Putamen (tissue), 1 donor: Measurements from ENCODE around the gene PCDH7.

Experiments used
- DNase-seq: peaks from one replicate; pipeline ENCODE4 v3.0.0-alpha.2; 2016; ENCODE audit warnings: low spot score

The PCDH7 gene, protein sequence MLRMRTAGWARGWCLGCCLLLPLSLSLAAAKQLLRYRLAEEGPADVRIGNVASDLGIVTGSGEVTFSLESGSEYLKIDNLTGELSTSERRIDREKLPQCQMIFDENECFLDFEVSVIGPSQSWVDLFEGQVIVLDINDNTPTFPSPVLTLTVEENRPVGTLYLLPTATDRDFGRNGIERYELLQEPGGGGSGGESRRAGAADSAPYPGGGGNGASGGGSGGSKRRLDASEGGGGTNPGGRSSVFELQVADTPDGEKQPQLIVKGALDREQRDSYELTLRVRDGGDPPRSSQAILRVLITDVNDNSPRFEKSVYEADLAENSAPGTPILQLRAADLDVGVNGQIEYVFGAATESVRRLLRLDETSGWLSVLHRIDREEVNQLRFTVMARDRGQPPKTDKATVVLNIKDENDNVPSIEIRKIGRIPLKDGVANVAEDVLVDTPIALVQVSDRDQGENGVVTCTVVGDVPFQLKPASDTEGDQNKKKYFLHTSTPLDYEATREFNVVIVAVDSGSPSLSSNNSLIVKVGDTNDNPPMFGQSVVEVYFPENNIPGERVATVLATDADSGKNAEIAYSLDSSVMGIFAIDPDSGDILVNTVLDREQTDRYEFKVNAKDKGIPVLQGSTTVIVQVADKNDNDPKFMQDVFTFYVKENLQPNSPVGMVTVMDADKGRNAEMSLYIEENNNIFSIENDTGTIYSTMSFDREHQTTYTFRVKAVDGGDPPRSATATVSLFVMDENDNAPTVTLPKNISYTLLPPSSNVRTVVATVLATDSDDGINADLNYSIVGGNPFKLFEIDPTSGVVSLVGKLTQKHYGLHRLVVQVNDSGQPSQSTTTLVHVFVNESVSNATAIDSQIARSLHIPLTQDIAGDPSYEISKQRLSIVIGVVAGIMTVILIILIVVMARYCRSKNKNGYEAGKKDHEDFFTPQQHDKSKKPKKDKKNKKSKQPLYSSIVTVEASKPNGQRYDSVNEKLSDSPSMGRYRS (N-terminal part only)

DNA sequence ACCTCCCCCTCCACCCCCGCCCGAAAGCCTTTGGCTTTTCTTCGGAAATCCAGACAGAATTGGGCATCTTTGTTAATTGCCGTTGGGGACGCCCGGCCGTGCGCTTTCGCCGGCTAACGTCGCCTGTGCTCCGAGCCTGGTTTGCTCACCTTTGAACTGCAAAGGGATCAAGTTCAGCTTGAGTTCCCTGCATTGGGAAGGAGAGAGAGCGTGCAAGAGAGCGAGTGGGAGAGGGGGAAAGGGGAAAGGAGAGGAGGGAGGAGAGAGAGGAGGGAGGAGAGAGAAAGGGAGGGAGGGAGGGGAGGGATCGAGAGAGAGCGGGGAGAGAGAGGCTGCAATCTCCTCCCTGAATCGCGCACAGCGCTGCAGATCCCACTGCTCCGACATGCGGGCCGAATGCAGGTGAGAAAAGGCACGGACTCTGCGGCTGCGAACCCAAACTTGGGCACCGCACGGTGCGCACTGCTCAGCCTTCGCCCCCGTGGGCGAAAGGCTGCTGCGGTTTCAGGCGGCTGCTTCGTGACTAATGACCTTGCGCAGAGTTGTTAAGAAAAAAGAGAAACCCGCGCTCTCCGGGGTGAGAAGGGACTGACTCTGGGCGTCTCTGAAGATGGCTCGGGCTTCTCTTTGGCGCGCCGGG lies at the start of gene PCDH7:
Gene PCDH7 (plus strand): TSS at position 349 of the 640 bp plus-strand sequence. CDS start 1,054 bp downstream, outside the sequence.
- peak; percentile 78 for DNase-seq

DNA sequence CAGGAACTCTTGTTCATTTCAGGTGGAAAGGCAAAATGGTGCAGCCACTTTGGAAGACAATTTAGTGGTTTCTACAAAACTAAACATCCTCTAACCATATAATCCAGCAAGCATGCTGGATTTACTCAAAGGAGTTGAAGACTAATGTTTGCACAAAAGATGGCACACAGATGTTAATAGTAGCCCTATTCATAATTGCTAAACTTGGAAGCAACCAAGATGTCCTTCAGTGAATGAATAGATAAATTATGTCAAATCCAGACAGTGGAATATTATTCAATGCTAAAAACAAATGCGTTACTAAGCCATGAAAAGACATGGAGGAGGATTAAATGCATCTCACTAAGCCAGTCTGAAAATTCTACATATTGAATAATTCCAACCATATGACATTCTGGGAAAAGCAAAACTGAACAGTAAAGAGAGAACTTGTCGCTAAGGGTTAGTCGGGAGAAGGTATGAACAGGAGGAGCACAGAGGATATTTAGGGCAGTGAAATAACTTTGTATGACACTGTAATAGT lies 48.2 kb upstream of the PCDH7 start:
- DNase-seq = no peak

DNA sequence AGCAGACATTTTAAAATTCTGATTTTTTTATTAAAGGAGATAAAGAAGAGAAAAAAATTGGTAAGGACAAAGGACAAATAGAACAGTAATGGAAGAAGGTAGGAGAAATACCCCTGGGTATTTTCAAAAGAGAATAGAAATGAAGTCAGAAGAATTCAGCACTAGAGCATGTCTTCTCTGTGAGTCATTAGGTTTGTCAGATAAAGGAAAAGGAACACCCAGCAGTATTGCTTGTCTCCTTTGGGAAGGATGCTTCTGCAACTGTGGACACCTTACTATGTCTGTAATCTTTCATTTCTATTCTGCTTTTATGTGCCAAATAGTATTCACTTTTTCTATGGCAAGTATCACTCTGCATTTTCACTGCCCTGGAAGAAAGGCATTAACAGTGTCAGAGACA lies 24.0 kb upstream of the PCDH7 start:
- DNase-seq = no peak

DNA sequence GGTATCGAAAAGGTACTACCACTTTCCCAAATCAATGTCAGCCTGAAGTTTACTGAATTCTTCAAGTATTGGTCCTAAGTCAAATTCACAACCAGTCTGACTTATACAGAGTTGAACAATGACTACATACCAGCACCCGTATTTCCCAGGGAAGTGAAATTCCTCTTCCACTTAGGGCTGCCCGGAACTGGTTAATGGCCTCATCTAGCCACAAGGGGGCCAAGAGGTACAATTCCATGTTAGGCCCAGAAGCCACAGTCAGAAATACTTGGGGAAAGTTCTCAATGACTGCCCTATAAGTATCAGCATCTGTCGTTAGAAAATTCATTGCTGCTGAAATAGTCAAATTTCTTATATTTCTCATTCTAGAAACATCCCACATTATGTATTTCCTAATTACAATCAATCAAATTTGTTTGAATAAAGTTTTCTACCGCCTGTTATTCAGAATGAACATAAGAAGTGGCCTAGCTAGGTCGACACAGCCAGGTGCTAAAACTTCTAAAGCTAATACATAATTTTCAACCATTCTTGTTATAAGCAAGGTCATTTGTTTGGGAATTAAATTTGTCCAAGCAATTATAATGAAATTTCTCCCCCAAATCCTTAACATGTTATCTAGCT lies 5.6 kb upstream of the PCDH7 start:
- DNase-seq = no peak

DNA sequence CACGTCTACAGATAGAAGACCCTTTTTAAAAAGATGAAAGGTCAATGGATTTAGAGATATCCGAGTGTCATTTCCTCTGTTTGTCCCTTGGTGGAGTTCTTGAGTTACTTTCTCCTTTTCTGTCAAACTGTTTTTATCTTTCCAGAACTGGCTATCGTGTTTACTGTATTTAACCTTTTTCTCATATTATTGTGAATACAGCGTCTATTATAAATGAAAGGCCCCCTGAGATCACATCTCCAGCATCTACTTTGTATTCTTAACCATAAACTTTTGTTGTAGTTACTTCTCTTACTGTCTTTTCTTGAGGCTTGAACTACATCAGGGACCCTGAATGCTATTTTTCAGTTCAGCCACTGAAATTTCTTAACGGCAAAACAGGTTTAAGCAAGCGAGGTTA lies 4.0 kb upstream of the PCDH7 start:
- no peak for DNase-seq

DNA sequence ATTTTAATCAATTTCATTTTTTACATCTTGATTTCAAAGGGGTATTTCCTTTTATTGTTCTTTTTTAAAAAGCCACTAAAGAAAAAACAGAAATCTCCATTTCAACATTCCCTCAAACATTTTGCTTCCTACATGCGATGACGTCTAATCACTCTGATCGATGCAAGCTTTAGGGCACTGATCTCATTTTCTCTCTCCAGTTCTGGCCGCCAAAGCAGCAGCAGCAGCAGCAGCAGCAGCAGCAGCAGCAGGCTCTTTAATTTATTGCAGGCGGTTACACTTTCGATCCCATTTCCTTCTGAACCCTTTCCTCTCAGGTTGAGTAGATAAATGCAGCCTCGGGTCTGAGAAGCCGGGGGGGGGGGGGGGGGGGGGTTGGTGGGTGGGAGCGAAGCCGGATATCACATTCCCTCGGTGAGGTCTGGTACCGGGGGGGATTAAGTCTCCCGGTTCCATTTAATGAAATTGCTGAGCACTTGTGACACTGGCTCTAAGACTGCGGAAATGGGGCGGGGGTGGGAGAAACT lies 3.4 kb upstream of the PCDH7 start:
- no peak for DNase-seq

DNA sequence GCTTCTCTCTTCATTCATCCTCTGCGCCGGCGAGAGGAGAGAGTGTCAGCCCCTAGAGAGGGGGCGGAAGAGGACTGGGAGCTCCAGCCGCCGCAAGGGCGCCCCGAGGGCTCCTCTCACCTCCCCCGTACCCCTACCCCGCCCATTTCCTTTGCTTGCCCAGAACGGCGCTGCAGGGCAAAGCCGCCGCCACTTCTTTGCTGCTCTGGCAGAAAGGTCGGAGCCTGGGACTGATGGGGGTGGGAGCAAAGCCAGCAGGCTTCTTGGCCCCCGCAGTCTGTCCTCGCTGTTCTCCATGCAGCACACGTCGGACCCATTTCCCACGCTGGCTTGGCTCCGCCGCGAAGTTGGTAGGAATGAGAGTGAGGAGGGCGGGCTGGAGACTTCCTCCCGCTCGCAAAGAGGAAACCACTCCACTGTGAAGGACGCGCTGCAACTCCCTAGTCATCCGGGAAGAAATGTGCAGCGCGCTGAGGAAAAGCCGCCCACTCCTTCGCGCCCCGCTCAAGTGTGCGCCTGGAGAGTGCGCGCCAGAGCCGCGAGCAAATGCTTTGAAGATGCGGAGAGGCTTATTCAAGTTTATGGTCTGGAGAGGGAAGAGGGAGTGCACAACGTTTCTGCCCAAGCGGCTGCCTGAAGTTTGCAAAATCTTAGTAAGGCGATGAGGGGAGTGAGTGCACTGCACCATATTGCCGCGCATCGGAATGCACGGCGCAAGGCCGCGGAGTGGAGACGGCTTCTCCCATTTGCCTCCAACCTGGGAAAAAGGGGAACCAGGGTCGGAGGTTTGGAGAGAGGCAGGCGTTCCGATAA lies 2.8 kb upstream of the PCDH7 start:
- peak; percentile 79 for DNase-seq

DNA sequence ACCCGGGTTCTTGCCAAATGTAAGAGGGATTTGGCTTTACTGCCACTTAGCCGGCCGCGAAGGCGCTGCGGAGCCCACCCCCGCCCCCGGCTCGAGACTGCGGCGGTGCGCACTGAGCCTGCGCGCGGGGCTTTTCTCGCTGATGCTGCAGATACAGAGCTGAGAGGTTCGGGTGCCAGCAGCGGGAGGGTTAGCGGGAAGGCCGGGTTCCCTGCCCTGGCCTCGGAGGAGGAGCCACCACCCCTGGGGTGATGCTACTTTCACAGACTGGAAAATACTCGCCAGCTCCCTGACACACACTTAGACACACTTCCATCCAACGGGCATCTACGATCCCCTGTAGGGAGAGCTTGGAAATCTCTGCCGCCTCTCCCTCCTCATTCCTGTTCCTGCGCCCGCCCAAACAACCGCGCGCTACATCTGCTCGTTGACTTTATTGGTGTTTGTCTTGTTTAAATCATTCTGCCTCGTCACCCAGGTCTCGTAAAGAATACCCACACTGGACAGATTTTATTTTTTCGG lies 2.1 kb upstream of the PCDH7 start:
- peak; percentile 70 for DNase-seq

DNA sequence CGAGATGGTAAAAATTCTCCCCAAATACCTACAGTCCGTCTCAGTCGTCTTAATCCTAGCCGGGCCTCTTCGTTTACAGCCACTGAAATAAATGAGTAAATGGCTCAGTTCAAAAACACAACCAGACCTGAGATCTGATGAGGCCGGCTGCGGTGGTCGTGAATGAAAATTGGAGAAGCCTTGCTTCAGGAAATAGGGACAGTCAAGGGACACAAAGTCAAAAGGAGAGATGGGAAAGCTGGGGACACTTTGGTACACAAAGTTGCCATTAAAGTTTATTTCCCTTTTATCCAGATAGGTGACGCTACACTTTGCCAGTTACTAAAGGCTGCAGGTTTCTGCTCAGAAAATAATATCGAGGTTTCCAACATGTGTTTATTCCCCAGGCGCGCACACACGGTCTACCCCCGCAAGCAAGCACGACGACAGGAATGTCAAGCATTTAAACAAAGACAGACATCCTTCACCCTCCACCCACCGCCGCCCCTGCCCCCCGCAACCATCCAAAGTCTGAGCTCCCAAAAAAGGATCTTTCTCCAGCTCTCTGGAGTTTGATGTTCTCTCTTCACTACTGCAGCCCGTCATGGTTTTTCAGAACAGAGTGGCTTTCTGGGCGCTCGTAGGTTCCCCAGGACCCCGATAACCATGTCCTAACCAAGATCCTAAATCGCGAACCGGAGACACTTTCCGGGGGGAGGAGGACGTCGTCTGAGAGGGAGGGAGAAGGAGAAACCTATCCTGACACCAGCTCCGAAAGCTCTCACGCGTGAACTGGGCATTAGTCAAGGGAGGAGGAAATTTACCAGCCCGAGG lies 1.3 kb upstream of the PCDH7 start:
- no peak for DNase-seq

DNA sequence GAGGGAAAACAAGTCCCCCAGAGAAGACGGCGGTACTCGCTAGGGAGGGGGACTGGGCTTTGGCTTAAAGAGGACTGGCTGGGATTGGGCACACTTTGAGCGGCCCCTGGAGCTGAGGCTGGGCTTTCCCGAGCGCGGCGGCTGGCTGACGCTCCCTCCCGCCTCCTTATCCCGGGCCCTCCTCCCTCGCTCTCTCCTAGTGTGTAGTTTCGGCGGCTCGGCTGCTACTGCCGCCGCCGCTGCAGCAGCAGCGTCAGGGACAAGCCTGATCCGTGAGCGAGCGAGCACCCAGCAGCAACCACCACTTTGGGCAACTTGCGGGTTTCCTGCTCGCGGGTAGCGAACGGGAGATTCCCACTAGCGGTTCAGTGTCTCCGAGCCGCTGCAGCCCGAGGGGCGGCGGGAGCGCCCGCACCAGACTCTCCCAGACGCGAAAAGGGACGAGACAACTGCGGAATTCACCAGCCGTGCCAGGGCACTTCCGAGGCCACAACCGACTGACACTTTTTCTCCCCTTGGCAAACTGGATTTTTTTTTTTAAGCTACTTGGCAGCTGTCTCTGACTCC lies 632 bp upstream of the PCDH7 start:
- no peak for DNase-seq

DNA sequence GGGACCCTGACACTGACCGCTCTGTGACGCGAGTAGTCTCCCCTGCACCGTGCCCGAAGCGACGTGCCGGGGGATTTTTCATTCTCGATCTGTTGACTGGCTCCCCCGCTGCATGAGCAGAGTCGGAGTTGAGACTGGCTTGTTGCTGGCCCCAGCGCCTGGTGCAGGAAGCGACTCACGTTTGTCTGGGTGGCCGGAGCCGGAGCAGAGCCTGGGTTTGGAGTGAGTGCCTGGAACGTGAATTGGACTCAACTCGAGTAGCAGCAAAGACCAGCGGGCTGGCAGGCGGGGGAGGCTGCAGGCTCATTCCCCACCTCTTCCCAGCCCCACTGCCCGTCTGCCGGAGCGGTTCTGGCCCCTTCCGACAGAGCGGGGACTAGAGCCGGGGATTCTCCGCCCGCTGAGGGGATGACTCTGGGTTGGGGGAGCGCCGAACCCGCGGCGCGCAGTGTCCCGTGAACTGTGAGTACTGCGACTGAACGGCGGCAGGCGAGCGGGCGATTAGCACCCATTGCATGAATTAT lies 554 bp downstream of the PCDH7 start:
- DNase-seq = no peak

DNA sequence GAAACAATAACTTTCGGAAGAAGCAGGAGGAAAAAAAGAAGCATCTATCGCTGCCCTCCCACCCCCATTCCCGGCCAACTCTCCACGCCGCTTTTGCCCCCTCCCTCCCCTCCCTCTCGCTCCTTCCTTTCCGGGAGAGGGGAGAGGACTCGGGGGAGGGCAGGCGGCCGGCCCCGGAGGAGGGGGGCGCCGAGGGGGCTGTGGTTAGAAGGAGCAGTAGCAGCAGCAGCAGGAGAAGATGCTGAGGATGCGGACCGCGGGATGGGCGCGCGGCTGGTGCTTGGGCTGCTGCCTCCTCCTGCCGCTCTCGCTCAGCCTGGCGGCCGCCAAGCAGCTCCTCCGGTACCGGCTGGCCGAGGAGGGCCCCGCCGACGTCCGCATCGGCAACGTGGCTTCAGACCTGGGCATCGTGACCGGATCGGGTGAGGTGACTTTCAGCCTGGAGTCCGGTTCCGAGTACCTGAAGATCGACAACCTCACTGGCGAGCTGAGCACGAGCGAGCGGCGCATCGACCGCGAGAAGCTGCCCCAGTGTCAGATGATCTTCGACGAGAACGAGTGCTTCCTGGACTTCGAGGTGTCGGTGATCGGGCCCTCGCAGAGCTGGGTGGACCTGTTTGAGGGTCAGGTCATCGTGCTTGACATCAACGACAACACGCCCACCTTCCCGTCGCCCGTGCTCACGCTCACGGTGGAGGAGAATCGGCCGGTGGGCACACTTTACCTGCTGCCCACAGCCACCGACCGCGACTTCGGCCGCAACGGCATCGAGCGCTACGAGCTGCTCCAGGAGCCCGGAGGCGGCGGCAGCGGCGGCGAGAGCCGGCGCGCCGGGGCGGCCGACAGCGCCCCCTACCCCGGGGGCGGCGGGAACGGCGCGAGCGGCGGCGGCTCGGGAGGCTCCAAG lies 1.3 kb downstream of the PCDH7 start:
- no peak for DNase-seq

DNA sequence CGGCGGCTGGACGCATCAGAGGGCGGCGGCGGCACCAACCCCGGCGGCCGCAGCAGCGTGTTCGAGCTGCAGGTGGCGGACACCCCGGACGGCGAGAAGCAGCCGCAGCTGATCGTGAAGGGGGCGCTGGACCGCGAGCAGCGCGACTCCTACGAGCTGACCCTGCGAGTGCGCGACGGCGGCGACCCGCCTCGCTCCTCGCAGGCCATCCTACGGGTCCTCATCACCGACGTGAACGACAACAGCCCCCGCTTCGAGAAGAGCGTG lies 1.9 kb downstream of the PCDH7 start:
- DNase-seq = no peak

DNA sequence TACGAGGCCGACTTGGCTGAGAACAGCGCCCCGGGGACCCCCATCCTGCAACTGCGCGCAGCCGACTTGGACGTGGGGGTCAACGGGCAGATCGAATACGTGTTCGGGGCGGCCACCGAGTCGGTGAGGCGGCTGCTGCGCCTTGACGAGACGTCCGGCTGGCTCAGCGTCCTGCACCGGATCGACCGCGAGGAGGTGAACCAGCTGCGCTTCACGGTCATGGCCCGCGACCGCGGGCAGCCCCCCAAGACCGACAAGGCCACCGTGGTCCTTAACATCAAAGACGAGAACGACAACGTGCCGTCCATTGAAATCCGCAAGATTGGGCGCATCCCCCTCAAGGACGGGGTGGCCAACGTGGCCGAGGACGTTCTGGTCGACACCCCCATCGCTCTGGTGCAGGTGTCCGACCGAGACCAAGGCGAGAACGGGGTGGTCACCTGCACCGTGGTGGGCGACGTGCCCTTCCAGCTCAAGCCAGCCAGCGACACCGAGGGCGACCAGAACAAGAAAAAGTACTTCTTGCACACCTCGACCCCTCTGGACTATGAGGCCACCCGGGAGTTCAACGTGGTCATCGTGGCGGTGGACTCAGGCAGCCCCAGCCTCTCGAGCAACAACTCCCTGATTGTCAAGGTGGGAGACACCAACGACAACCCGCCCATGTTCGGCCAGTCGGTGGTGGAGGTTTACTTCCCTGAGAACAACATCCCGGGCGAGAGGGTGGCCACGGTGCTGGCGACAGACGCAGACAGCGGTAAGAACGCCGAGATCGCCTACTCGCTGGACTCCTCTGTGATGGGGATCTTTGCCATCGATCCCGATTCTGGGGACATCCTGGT lies 2.4 kb downstream of the PCDH7 start:
- no peak for DNase-seq

DNA sequence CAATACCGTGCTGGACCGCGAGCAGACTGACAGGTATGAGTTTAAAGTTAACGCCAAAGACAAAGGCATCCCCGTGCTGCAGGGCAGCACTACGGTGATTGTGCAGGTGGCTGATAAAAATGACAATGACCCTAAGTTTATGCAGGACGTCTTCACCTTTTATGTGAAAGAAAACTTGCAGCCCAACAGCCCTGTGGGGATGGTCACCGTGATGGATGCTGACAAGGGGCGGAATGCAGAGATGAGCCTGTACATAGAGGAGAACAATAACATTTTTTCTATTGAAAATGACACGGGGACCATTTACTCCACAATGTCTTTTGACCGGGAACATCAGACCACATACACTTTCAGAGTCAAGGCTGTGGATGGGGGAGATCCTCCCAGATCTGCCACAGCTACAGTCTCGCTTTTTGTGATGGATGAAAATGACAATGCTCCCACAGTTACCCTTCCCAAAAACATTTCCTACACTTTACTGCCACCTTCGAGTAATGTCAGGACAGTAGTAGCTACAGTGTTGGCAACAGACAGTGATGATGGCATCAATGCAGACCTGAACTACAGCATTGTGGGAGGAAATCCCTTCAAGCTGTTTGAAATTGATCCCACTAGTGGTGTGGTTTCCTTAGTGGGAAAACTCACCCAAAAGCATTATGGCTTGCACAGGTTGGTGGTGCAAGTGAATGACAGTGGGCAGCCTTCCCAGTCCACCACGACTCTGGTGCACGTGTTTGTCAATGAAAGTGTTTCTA lies 3.2 kb downstream of the PCDH7 start:
- no peak for DNase-seq

DNA sequence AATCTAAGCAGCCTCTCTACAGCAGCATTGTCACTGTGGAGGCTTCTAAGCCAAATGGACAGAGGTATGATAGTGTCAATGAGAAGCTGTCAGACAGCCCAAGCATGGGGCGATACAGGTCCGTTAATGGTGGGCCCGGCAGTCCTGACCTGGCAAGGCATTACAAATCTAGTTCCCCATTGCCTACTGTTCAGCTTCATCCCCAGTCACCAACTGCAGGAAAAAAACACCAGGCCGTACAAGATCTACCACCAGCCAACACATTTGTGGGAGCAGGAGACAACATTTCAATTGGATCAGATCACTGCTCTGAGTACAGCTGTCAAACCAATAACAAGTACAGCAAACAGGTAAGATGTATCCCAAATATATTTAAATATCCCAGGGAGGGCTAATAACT lies 4.1 kb downstream of the PCDH7 start:
- no peak for DNase-seq
